Right lobe of liver (tissue), 4 donors: ENCODE measurements around the gene MCF2L2.

ENCODE experiments used
- POLR2A ChIP-seq: fragments of 450-650 bp; IDR thresholded peaks from one replicate; pipeline ENCODE4 v1.6.1; 2017; ENCODE audit warnings: antibody characterized with exemption, mild to moderate bottlenecking
- TF ChIP-seq, protein P1 (sequence below), 4 donors: fragments of 200-600 bp in 3 of 4; fragments of 450-650 bp in 1 of 4; IDR thresholded peaks; one replicate each; pipeline versions ENCODE4 v1.5.1 to v1.8.0; 2016 to 2022; ENCODE audit warnings: antibody characterized with exemption in 4 of 4, mild to moderate bottlenecking in 2 of 4
- donor health status: DM: no; HTN: no; CAD: no.
- donor health status: DM: no; HTN: no; CAD: no.
- donor health status: DM: no; HTN: yes; CAD: no.

- TF ChIP-seq, protein P1, sequence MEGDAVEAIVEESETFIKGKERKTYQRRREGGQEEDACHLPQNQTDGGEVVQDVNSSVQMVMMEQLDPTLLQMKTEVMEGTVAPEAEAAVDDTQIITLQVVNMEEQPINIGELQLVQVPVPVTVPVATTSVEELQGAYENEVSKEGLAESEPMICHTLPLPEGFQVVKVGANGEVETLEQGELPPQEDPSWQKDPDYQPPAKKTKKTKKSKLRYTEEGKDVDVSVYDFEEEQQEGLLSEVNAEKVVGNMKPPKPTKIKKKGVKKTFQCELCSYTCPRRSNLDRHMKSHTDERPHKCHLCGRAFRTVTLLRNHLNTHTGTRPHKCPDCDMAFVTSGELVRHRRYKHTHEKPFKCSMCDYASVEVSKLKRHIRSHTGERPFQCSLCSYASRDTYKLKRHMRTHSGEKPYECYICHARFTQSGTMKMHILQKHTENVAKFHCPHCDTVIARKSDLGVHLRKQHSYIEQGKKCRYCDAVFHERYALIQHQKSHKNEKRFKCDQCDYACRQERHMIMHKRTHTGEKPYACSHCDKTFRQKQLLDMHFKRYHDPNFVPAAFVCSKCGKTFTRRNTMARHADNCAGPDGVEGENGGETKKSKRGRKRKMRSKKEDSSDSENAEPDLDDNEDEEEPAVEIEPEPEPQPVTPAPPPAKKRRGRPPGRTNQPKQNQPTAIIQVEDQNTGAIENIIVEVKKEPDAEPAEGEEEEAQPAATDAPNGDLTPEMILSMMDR (IDR thresholded peaks at IDR 0.05), result no peak
- TF ChIP-seq POLR2A, result no peak
These were observed 116.0 kb downstream of the MCF2L2 start for GRCh38 chr3:183312433-183312832.
